Stimulated activated CD4-positive, alpha-beta T cell treated with anti-CD3 and anti-CD28 coated beads, Interleukin-4, amount 100 ng/mL, for 24 hours (primary cell): ENCODE measurements around the gene CPN1.

Source experiments
- DNase-seq: peaks from one replicate; pipeline ENCODE4 v3.0.0-alpha.2; 2020

CPN1 gene

GRCh38 chr10:100075426-100076220 is 6.0 kb downstream of the CPN1 start:
- no peak for DNase-seq

GRCh38 chr10:100072514-100072913 is 9.2 kb downstream of the CPN1 start:
- DNase-seq: no peak

GRCh38 chr10:100071529-100071928 is 10.1 kb downstream of the CPN1 start:
- DNase-seq: no peak

- no peak for DNase-seq
These were observed 14.2 kb downstream of the CPN1 start for GRCh38 chr10:100067466-100067865.

GRCh38 chr10:100065084-100065660 is 16.5 kb downstream of the CPN1 start:
- no peak for DNase-seq

- DNase-seq: no peak
These were observed 20.3 kb downstream of the CPN1 start for GRCh38 chr10:100061401-100061800.

- DNase-seq: no peak
These were observed 23.7 kb downstream of the CPN1 start for GRCh38 chr10:100057948-100058347.

GRCh38 chr10:100053686-100054460 is 27.8 kb downstream of the CPN1 start:
- no peak for DNase-seq

GRCh38 chr10:100046021-100046486 is 35.6 kb downstream of the CPN1 start:
- DNase-seq: peak; percentile 86

- no peak for DNase-seq
These were observed 36.1 kb downstream of the CPN1 start for GRCh38 chr10:100045592-100045991.

GRCh38 chr10:100043796-100044195 is 37.9 kb downstream of the CPN1 start:
- DNase-seq: no peak

- no peak for DNase-seq
These were observed 38.3 kb downstream of the CPN1 start for GRCh38 chr10:100043344-100043743.

- DNase-seq: no peak
These were observed 40.2 kb downstream of the CPN1 start for GRCh38 chr10:100041306-100042002.

- no peak for DNase-seq
These were observed 43.1 kb downstream of the CPN1 start for GRCh38 chr10:100038561-100039071.

- DNase-seq: no peak
These were observed 43.8 kb downstream of the CPN1 start for GRCh38 chr10:100037758-100038315.

- DNase-seq: no peak
These were observed 44.8 kb downstream of the CPN1 start for GRCh38 chr10:100036850-100037249.

- DNase-seq: no peak
These were observed 47.8 kb downstream of the CPN1 start for GRCh38 chr10:100033766-100034418.

- no peak for DNase-seq
These were observed 54.3 kb downstream of the CPN1 start for GRCh38 chr10:100027416-100027815.

GRCh38 chr10:100025576-100025975 is 56.1 kb downstream of the CPN1 start:
- no peak for DNase-seq

GRCh38 chr10:100024748-100025147 is 56.9 kb downstream of the CPN1 start:
- DNase-seq: no peak

- DNase-seq: no peak
These were observed 59.3 kb downstream of the CPN1 start for GRCh38 chr10:100022403-100022802.

GRCh38 chr10:100021322-100021721 is 60.3 kb downstream of the CPN1 start:
- no peak for DNase-seq
